Gastroesophageal sphincter (tissue), 4 donors: Measurements from ENCODE around the gene HSD17B8. TPM values are rescaled to one million over a fixed set of nuclear protein-coding genes. Genes with fewer than 3 reads are reported as not detected.

ENCODE experiments used
- ATAC-seq: fragments of 150-250 bp; one replicate; pipeline ENCODE4 v1.9.1; 2016; ENCODE audit warnings: mild to moderate bottlenecking, moderate library complexity
- H3K27ac ChIP-seq, 4 donors: fragments of 200-600 bp; sonication (generic) in 3 of 4; 1 replicate in 3 of 4; 2 replicates in 1 of 4; pipeline ENCODE4 v1.5.1; 2016 to 2019
- H3K27me3 ChIP-seq: fragments of 200-600 bp; sonication (generic); one replicate; pipeline ENCODE4 v1.5.1; 2019
- H3K36me3 ChIP-seq, 2 donors: fragments of 200-600 bp; sonication (generic); one replicate each; pipeline ENCODE4 v1.5.1; 2019; ENCODE audit warnings: control low read depth in 1 of 2
- H3K4me1 ChIP-seq, 3 donors: fragments of 200-600 bp; sonication (generic); 1 replicate in 2 of 3; 2 replicates in 1 of 3; pipeline ENCODE4 v1.5.1; 2016 to 2019; ENCODE audit warnings: control low read depth in 2 of 3
- H3K4me3 ChIP-seq, 2 donors: fragments of 200-600 bp; sonication (generic); one replicate each; pipeline ENCODE4 v1.5.1; 2019; ENCODE audit warnings: mild to moderate bottlenecking in 1 of 2, moderate library complexity in 1 of 2
- H3K9me3 ChIP-seq, 3 donors: fragments of 200-600 bp; sonication (generic); one replicate each; pipeline ENCODE4 v1.5.1; 2017 to 2019; ENCODE audit warnings: control low read depth in 2 of 3
- EP300 ChIP-seq: sonication (generic); formaldehyde crosslinking; IDR thresholded peaks from one replicate; pipeline ENCODE4 v1.6.1; 2017; ENCODE audit warnings: antibody characterized with exemption, mild to moderate bottlenecking
- POLR2A ChIP-seq, 2 donors: fragments of 450-650 bp; IDR thresholded peaks; one replicate each; pipeline ENCODE4 v1.6.1; 2017; ENCODE audit warnings: antibody characterized with exemption in 2 of 2, mild to moderate bottlenecking in 2 of 2, moderate library complexity in 1 of 2
- POLR2AphosphoS5 ChIP-seq: sonication (generic); formaldehyde crosslinking; IDR thresholded peaks from one replicate; pipeline ENCODE4 v1.6.1; 2017; ENCODE audit warnings: antibody characterized with exemption
- WGBS, 2 donors: methylation state at CpG; one replicate each; pipeline ENCODE4 v1.1.5; 2018; ENCODE audit warnings: low coverage in 1 of 2; 5-methylcytosine and 5-hydroxymethylcytosine counted together
- total RNA-seq, 4 donors: library from RNA; depleted of rRNA; stranded (reverse); fragments of >200 nt; gene quantifications; one replicate each; pipeline ENCODE4 v1.1.0, GENCODE V29; 2016
- TF ChIP-seq, protein P1 (sequence below), 4 experiments: fragments of 200-600 bp in 2 of 4; fragments of 450-650 bp in 2 of 4; sonication (generic) in 1 of 4; IDR thresholded peaks; one replicate each; pipeline ENCODE4 v1.5.1; 2017 to 2019; ENCODE audit warnings: antibody characterized with exemption in 4 of 4, mild to moderate bottlenecking in 2 of 4, moderate library complexity in 2 of 4

HSD17B8 gene
- total RNA-seq, 4 donors from 2014 or later, result 2.2 to 16.1 (median 12.2) TPM

DNA sequence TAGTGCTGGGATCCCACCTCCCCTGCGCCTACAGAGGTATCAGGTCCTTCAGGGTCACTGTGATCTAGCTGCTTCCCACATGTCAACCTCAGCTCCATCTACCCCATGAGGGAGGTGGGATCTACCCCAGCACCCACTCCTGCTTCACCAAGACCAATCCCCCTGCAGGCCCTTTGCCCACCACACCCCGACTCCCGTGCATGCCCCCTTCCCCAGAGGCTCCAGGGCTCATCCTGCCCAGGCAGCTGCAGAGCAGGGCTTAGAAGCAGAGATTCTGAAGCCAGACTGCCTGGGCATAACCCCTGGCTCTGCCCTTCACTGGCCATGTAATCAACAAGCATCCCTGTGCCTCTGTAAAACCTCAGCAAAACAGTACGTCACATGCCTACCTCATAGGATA is 29.7 kb upstream of the HSD17B8 start:
- WGBS, 2 donors, result 100% methylated on average over 1 of the region's 4 CpGs; no CpG with 5 or more reads in 1 of the 2 donors
- H3K36me3 ChIP-seq, result no peaks in the 10 kb centered on the region
- TF ChIP-seq, protein P1, sequence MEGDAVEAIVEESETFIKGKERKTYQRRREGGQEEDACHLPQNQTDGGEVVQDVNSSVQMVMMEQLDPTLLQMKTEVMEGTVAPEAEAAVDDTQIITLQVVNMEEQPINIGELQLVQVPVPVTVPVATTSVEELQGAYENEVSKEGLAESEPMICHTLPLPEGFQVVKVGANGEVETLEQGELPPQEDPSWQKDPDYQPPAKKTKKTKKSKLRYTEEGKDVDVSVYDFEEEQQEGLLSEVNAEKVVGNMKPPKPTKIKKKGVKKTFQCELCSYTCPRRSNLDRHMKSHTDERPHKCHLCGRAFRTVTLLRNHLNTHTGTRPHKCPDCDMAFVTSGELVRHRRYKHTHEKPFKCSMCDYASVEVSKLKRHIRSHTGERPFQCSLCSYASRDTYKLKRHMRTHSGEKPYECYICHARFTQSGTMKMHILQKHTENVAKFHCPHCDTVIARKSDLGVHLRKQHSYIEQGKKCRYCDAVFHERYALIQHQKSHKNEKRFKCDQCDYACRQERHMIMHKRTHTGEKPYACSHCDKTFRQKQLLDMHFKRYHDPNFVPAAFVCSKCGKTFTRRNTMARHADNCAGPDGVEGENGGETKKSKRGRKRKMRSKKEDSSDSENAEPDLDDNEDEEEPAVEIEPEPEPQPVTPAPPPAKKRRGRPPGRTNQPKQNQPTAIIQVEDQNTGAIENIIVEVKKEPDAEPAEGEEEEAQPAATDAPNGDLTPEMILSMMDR (IDR thresholded peaks at IDR 0.05), result no peak
- no peak for TF ChIP-seq POLR2A (IDR thresholded peaks at IDR 0.05)
- H3K4me1 ChIP-seq, result no peaks in the 10 kb centered on the region
- no peaks in the 10 kb centered on the region for H3K27me3 ChIP-seq
- H3K27ac ChIP-seq, result no peak overlapping the region
- H3K4me3 ChIP-seq, result no peak overlapping the region
- H3K9me3 ChIP-seq, result no peaks in the 10 kb centered on the region
- no peak for ATAC-seq

DNA sequence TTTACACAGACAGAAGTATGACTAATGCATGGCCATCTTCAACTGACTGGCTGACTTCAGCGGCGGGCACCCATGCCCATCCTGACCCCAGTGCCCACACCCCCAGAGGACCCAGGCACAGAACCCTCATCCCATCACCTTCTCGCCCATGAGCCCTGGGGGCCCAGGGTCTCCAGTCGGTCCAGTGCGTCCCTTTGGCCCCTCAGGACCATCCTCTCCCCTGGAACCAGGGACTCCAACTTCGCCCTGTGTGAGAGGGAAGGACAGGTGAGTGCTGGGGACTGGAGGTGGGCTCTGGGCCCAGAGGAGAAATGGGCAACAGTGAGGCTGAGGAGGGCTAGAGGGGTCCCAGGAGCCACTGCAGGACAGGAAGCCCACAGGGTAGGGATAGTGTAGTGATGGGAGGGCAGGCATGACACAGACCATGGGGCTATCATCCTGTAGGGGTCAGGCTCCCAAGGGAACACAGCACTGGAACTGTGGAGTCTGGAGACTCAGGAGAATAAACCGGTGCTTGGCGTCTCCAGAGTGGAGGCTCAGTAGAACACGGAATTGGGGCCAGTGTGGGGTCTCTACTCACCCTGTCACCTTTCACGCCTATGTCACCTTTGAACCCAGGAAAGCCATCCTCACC is 28.9 kb upstream of the HSD17B8 start:
- no peak overlapping the region for H3K4me3 ChIP-seq
- WGBS, 2 donors, result 66% methylated on average over 4 of the region's 10 CpGs; no CpG with 5 or more reads in 1 of the 2 donors
- ATAC-seq, result no peak
- H3K36me3 ChIP-seq, result no peaks in the 10 kb centered on the region
- H3K9me3 ChIP-seq, result no peaks in the 10 kb centered on the region
- no peak overlapping the region for H3K27ac ChIP-seq
- TF ChIP-seq, protein P1 (IDR thresholded peaks at IDR 0.05), result no peak
- no peak for TF ChIP-seq EP300
- TF ChIP-seq POLR2A (IDR thresholded peaks at IDR 0.05), result no peak
- no peak for TF ChIP-seq POLR2AphosphoS5
- H3K4me1 ChIP-seq, result no peaks in the 10 kb centered on the region
- H3K27me3 ChIP-seq, result no peaks in the 10 kb centered on the region

DNA sequence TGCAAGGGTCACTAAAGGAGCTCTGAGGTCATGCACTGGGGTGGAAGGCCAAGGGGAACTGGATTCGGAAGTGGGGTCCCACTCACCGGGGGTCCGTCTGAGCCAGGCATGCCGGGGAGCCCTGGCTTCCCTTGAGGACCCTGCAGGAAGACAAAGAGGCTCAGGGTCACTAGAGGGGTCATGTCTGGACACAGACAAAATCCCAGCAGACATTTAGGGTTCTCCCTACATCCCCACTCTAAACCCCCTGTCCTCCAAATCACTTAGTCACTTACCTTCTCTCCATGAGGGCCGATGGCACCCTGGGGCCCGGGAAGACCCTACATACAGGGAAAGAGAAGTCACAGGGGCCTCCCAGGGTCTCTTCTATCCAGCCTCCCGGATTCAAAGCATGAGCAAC is 27.5 kb upstream of the HSD17B8 start:
- no peak overlapping the region for H3K27ac ChIP-seq
- H3K4me3 ChIP-seq, result no peak overlapping the region
- no peaks in the 10 kb centered on the region for H3K4me1 ChIP-seq
- ATAC-seq, result no peak
- no peaks in the 10 kb centered on the region for H3K27me3 ChIP-seq
- TF ChIP-seq POLR2AphosphoS5, result no peak
- TF ChIP-seq, protein P1 (IDR thresholded peaks at IDR 0.05), result no peak
- TF ChIP-seq POLR2A (IDR thresholded peaks at IDR 0.05), result no peak
- TF ChIP-seq EP300, result no peak
- 88% methylated on average over 3 of the region's 7 CpGs for WGBS, 2 donors
- H3K9me3 ChIP-seq, result no peaks in the 10 kb centered on the region
- no peaks in the 10 kb centered on the region for H3K36me3 ChIP-seq

DNA sequence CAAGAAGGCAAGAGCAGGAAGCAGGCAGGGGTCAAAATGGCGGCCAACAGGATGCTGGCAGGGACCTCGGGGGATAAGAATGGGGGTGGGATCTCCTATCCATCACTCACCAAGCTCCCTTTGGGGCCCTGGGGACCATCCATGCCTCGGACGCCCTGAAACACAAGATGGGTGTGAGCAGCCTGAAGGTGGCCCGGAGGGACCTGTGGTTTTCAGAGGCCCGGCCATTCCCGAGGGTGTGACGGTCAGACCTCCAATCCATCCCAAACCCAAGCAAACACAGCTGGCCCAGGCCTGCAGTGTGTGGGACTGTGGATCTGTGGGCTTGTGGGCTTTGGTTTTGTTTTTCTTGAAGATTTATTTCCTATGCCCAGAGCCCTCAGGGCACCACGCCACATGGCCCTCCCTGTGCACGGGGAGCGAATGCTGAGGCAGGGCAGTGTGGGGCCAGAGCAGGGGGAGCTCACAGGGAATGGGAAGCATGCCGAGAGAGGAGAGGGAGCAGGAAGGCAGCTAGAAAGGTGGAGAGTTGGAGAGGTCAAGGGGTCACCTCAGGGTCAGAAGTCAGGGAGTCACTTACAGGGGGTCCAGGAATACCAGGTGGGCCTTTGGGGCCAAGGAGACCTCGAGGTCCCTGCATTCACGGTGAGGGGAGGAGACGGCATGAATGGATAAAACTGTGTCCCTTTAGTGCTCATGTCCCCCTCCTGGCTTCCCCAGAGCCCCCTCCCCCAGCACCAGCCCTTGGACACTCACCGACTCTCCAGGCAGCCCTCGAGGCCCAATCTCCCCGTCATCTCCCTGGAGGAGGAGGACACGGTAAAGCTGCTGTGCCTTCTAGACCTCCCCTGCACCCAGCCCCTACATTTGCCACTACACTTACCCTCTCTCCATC is 26.7 kb upstream of the HSD17B8 start:
- no peaks in the 10 kb centered on the region for H3K9me3 ChIP-seq
- H3K36me3 ChIP-seq, result no peaks in the 10 kb centered on the region
- WGBS, 2 donors, result 70 to 100% methylated on average over 1 to 10 of the region's 19 CpGs
- no peaks in the 10 kb centered on the region for H3K4me1 ChIP-seq
- no peak overlapping the region for H3K4me3 ChIP-seq
- TF ChIP-seq, protein P1 (IDR thresholded peaks at IDR 0.05), result no peak
- no peak for TF ChIP-seq POLR2A (IDR thresholded peaks at IDR 0.05)
- TF ChIP-seq POLR2AphosphoS5, result no peak
- H3K27ac ChIP-seq, result no peak overlapping the region
- no peak for ATAC-seq
- no peaks in the 10 kb centered on the region for H3K27me3 ChIP-seq
